ENCODE data around the gene FEM1C. TPM values are rescaled to one million over a fixed set of nuclear protein-coding genes. Genes with fewer than 3 reads are reported as not detected.

FEM1C gene
- total RNA-seq, 2 donors from 2014 or later, result 21.3 to 26.0 TPM

- Histone ChIP-seq H3K9me3 (no peaks in the 10 kb centered on the region), H3K4me3 (no peak overlapping the region), H3K36me3 (no peaks in the 10 kb centered on the region), H3K27me3 (no peaks in the 10 kb centered on the region), H3K27ac (peak overlapping the region; percentile 33 to 47), H3K4me1 (peaks cover 0 to 10% of the 10 kb centered on the region in 2 donors)
- no peak for DNase-seq (ENCODE audit: low spot score)
- TF ChIP-seq CTCF (IDR thresholded peaks at IDR 0.05), result no peak
Observed at GRCh38 chr5:115557667-115558387, 13.3 kb upstream of the FEM1C start.

GRCh38 chr5:115556276-115556675 is 11.7 kb upstream of the FEM1C start:
- Histone ChIP-seq H3K4me1 (peaks cover 0 to 10% of the 10 kb centered on the region in 2 donors), H3K27me3 (no peaks in the 10 kb centered on the region), H3K9me3 (no peaks in the 10 kb centered on the region), H3K4me3 (no peak overlapping the region), H3K27ac (no peak overlapping the region), H3K36me3 (no peaks in the 10 kb centered on the region)
- no peak for TF ChIP-seq CTCF (IDR thresholded peaks at IDR 0.05)
- DNase-seq (ENCODE audit: low spot score), result no peak

GRCh38 chr5:115555084-115555633 is 10.6 kb upstream of the FEM1C start:
- Histone ChIP-seq H3K27ac (no peak overlapping the region), H3K27me3 (no peaks in the 10 kb centered on the region), H3K36me3 (no peaks in the 10 kb centered on the region), H3K4me1 (peaks cover 0 to 10% of the 10 kb centered on the region in 2 donors), H3K4me3 (no peak overlapping the region), H3K9me3 (no peaks in the 10 kb centered on the region)
- no peak for TF ChIP-seq CTCF (IDR thresholded peaks at IDR 0.05)
- no peak for DNase-seq (ENCODE audit: low spot score)

GRCh38 chr5:115553082-115553481 is 8.5 kb upstream of the FEM1C start:
- TF ChIP-seq CTCF (IDR thresholded peaks at IDR 0.05), result no peak
- Histone ChIP-seq H3K36me3 (no peaks in the 10 kb centered on the region), H3K27ac (no peak overlapping the region), H3K4me1 (peaks cover 0 to 3% of the 10 kb centered on the region in 2 donors), H3K9me3 (no peaks in the 10 kb centered on the region), H3K27me3 (no peaks in the 10 kb centered on the region), H3K4me3 (no peak overlapping the region)
- DNase-seq (ENCODE audit: low spot score), result no peak

- no peaks in the 10 kb centered on the region for H3K4me1 ChIP-seq
- H3K9me3 ChIP-seq, result no peaks in the 10 kb centered on the region
- H3K36me3 ChIP-seq, result no peaks in the 10 kb centered on the region
- TF ChIP-seq CTCF (IDR thresholded peaks at IDR 0.05), result no peak
- DNase-seq (ENCODE audit: low spot score), result no peak
- no peak overlapping the region for H3K27ac ChIP-seq
- H3K27me3 ChIP-seq, result no peaks in the 10 kb centered on the region
- H3K4me3 ChIP-seq, result no peak overlapping the region
Observed at GRCh38 chr5:115551415-115551814, 6.8 kb upstream of the FEM1C start.
